ENCODE data around the gene CISD3.

DNA sequence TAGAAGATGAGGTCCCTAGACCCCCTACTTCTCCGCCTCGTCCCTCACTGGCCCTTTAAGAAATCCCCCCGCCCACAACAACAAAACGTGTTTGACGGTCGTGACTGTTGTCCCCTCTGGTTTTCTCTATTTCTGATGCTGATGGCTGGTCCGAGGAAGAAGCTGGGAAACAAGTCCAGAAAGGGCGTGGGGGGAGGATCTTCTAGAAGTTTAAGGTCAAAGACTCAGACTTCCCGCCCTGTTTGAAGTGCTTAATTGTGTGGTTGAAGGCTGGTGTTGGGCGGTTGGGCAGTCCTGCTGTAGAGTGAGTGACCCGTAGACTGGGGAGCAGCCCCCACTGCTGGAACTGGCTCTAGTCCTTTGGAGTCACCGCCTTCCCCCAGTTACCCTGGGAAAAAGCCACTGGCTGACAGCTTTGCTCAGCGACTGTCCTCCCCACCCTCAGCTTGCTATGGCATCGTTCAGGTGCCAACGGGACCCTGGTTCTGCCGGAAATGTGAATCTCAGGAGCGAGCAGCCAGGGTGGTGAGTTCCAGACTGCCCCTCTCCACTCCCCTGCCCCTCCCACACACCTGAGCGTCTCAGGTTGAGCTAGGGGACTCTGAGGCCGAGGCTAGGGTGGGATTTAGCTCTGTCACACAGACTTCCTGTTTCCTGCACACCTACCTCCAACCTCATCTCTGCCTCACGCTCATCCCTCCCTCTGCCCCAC lies 23.5 kb upstream of the CISD3 start:
- TF ChIP-seq, protein P1, sequence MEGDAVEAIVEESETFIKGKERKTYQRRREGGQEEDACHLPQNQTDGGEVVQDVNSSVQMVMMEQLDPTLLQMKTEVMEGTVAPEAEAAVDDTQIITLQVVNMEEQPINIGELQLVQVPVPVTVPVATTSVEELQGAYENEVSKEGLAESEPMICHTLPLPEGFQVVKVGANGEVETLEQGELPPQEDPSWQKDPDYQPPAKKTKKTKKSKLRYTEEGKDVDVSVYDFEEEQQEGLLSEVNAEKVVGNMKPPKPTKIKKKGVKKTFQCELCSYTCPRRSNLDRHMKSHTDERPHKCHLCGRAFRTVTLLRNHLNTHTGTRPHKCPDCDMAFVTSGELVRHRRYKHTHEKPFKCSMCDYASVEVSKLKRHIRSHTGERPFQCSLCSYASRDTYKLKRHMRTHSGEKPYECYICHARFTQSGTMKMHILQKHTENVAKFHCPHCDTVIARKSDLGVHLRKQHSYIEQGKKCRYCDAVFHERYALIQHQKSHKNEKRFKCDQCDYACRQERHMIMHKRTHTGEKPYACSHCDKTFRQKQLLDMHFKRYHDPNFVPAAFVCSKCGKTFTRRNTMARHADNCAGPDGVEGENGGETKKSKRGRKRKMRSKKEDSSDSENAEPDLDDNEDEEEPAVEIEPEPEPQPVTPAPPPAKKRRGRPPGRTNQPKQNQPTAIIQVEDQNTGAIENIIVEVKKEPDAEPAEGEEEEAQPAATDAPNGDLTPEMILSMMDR (IDR thresholded peaks at IDR 0.05), result no peak
- TF ChIP-seq POLR2A (IDR thresholded peaks at IDR 0.05), result no peak
